Stimulated activated effector memory CD8-positive, alpha-beta T cell treated with anti-CD3 and anti-CD28 coated beads, Interleukin-12 subunit alpha, Interleukin-12 subunit beta, amount 100 ng/mL, for 72 hours (primary cell): Measurements from ENCODE around the gene SCYGR8.
"Not testable (repeated sequence)": the region's sequence is repeated elsewhere in the genome, so short reads cannot be mapped to it uniquely, and the experiment has no call there.

Experiments
- ATAC-seq: fragments of 150-1000 bp; cut with Tn5 transposase; 2 replicates; pipeline ENCODE4 v1.10.0; 2021
- DNase-seq, 2 donors: peaks; one replicate each; pipeline ENCODE4 v3.0.0; 2021 to 2022; ENCODE audit warnings: low spot score in 2 of 2
- H3K27ac Mint-ChIP-seq: one replicate; pipeline ENCODE4 v1.8.0; 2022; ENCODE audit warnings: mild to moderate bottlenecking, mixed read lengths
- H3K36me3 Mint-ChIP-seq: one replicate; pipeline ENCODE4 v1.8.0; 2022; ENCODE audit warnings: mild to moderate bottlenecking, mixed read lengths
- H3K4me1 Mint-ChIP-seq: one replicate; pipeline ENCODE4 v1.8.0; 2022; ENCODE audit warnings: mixed read lengths
- H3K4me3 Mint-ChIP-seq: one replicate; pipeline ENCODE4 v1.8.0; 2022; ENCODE audit warnings: mild to moderate bottlenecking, mixed read lengths
- H3K9me3 Mint-ChIP-seq: one replicate; pipeline ENCODE4 v1.8.0; 2022; ENCODE audit warnings: mixed read lengths

SCYGR8 gene, protein sequence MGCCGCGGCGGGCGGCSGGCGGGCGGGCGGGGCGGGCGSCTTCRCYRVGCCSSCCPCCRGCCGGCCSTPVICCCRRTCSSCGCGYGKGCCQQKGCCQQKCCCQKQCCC

DNA sequence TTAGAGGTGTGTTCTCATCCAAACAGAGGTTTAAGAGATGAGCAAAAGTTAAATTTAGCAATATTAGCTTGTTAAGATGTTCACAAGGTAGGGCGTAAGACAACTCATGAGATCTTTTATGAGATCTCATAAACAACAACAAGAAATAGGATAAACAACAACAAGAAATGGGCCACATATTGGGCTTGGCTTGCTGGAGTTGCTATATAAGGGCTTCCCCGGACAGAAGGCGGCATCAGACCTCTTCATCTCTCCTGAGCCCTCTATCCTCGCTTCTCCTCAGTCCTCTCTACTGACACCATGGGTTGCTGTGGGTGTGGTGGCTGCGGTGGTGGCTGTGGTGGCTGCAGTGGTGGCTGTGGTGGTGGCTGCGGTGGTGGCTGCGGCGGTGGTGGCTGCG lies at the start of gene SCYGR8:
Gene SCYGR8, plus strand, starts transcription at position 301 of the 400 bp plus-strand sequence. Its CDS starts 0 bp downstream, at position 301.
- no peak for ATAC-seq
- Mint-ChIP-seq H3K4me3 (no peak within 1 kb of the TSS), H3K4me1 (no peaks in the 10 kb centered on the region), H3K9me3 (no peaks in the 10 kb centered on the region), H3K27ac (no peak within 1 kb of the TSS), H3K36me3 (no peaks in the 10 kb centered on the region)
- DNase-seq, result no peak

DNA sequence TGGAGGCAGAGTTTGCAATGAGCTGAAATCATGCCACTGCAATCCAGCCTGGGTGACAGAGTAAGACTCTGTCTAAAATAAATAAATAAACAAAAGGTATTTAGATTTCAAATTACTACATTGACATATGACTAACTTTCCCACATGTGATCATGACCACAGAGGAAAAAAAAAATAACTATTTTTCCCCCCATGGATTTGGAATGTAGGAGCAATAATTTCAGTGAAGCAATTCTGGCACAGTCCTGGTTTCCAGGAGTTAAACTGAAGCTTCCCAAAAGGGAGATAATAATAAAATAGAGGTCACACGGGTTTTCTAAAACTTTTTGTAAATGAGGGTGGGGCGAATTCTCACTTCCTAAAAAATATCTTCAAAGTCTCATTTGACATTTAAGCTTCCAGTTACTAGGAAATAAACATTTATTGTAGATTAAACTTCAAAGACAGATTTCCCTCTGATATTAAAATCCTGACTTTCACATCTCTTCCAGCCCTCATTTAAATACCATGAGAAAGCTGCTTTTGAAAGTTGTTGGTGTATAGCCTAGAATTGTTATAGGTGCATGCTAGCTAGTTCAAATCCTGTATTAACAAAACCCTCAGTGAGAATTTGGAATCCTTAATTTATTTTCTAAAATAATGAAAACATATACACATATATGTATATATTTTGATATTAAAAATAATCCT lies 48.6 kb upstream of the SCYGR8 start:
- DNase-seq (no peak), ATAC-seq (no peak)
- Mint-ChIP-seq H3K4me1 (no peaks in the 10 kb centered on the region), H3K4me3 (no peak overlapping the region), H3K9me3 (no peaks in the 10 kb centered on the region), H3K27ac (no peak overlapping the region), H3K36me3 (no peaks in the 10 kb centered on the region)

DNA sequence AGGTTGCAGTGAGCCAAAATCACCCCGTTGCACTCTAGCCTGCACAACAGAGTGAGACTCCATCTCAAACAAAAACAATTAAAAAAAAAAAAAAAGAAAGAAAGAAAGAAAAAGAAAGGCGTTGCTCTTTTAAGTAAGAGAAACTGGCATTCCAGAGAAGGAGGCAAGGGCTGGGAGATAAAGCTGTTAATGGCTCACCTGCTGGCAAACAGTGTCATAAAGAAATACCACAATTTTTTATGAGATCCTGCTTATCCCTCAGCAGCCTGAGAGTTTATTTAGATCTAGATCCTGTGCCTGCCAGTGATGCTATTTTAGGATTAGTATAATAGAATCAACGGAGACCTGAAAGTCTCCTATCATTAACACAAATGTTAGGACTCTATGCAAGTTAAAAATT lies 44.1 kb upstream of the SCYGR8 start:
- Mint-ChIP-seq H3K9me3 (no peaks in the 10 kb centered on the region), H3K4me1 (no peaks in the 10 kb centered on the region), H3K27ac (no peak overlapping the region), H3K4me3 (no peak overlapping the region), H3K36me3 (no peaks in the 10 kb centered on the region)
- no peak for DNase-seq
- ATAC-seq, result no peak

DNA sequence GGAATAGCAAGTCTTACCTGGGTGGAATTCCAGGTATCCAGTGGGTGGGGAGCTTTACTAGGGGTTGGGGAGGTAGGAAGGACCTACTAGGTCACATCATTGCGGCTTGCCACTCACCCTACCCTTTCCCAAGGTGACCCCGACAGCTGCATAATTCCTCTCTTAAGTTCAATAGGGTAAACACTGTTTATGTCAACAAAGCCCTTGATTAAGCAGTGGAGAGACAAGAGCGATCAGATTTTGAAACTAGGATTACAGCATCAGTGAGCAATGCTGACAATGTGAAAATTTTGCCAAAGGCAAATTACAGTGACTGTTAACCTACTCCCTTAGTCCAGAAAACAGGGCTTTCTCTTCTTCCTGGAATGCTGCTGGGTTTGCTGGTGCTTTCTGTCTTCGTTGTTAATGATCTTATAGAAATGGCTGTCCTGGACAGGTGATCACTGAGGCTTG lies 42.4 kb upstream of the SCYGR8 start:
- no peak overlapping the region for H3K27ac Mint-ChIP-seq
- H3K4me1 Mint-ChIP-seq, result no peaks in the 10 kb centered on the region
- no peak for ATAC-seq
- no peak for DNase-seq
- no peaks in the 10 kb centered on the region for H3K9me3 Mint-ChIP-seq
- H3K36me3 Mint-ChIP-seq, result no peaks in the 10 kb centered on the region
- no peak overlapping the region for H3K4me3 Mint-ChIP-seq

DNA sequence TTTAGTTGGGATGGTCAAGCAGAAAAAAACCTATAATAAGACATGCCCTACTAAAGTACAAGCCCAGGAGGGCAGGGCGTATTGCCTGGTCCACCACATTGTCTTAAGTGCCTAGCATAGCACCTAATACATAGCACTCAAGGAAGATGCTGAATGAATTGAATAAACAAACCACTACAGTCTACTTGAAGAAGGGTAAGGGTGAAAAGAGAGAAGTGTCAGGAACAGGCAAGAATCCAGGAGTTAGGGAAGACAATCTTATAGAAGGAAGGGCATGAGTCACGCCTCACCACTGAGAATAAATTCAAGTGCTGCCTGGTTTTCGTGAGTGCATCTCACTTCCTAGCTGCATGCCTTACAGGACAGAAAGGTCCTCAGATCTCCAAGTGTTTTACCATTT lies 41.7 kb upstream of the SCYGR8 start:
- ATAC-seq (no peak), DNase-seq (no peak)
- H3K4me1 Mint-ChIP-seq, result no peaks in the 10 kb centered on the region

DNA sequence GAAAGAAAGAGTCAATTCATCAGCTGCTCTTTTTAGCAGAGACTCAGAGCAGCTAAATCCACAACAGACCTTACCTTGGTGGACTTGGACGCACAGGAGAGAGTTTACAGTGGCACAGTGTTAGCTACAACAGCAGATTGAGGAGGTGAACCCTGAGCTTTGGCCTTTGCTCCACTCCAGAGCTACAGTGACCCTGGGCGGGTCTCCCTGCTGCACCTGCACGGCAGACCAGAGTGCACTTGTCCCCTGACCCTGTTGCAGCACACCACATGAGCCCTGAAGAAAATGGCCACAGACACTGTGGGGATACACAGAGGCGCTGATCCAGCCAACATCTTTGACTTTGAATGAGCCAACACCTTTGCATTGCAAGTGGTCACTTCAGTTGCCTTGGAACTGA lies 38.8 kb upstream of the SCYGR8 start:
- no peak for DNase-seq
- H3K4me1 Mint-ChIP-seq, result no peaks in the 10 kb centered on the region
- no peak overlapping the region for H3K27ac Mint-ChIP-seq
- no peak overlapping the region for H3K4me3 Mint-ChIP-seq
- ATAC-seq, result no peak
- no peaks in the 10 kb centered on the region for H3K9me3 Mint-ChIP-seq
- H3K36me3 Mint-ChIP-seq, result no peaks in the 10 kb centered on the region

More for the DNA sequence above, 41.7 kb upstream of the SCYGR8 start:
- Mint-ChIP-seq H3K4me3 (no peak overlapping the region), H3K9me3 (no peaks in the 10 kb centered on the region), H3K27ac (no peak overlapping the region), H3K36me3 (no peaks in the 10 kb centered on the region)

DNA sequence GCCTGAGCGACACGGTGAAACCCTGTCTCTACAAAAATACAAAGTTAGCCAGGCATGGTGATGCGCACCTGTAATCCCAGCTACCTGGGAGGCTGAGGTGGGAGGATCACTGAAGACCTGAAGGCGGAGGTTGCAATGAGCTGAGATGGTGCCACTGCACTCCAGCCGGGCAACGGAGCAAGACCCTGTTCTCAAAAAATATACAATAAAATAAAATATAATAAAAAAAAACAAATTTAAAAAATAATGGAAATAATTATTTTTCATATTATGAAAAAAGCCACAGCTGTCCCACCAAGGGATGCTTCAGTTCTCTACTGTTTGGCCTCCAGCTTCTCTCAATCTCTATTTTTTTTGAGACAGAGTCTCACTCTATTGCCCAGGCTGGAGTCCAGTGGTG lies 38.3 kb upstream of the SCYGR8 start:
- H3K27ac Mint-ChIP-seq, result no peak overlapping the region
- no peaks in the 10 kb centered on the region for H3K4me1 Mint-ChIP-seq
- no peaks in the 10 kb centered on the region for H3K36me3 Mint-ChIP-seq
- H3K9me3 Mint-ChIP-seq, result no peaks in the 10 kb centered on the region
- ATAC-seq (no peak), DNase-seq (no peak)
- H3K4me3 Mint-ChIP-seq, result no peak overlapping the region

DNA sequence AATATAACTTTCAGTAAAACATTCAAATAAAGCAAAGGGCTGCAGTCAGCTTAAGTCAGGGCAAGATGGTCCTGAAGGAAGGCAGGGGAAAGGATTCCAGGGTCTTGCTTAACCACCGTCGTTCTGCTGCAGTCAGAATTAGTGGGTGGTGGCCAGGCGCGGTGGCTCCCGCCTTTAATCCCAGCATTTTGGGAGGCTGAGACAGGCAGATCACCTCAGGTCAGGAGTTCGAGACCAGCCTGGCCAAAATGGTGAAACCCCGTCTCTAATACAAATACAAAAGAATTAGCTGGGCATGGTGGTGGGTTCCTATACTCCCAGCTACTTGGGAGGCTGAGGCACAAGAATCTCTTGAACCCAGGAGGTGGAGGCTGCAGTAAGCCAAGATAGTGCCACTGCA lies 34.7 kb upstream of the SCYGR8 start:
- Mint-ChIP-seq H3K4me1 (no peaks in the 10 kb centered on the region), H3K36me3 (no peaks in the 10 kb centered on the region), H3K27ac (no peak overlapping the region), H3K9me3 (no peaks in the 10 kb centered on the region), H3K4me3 (no peak overlapping the region)
- ATAC-seq, result no peak
- DNase-seq, result no peak

DNA sequence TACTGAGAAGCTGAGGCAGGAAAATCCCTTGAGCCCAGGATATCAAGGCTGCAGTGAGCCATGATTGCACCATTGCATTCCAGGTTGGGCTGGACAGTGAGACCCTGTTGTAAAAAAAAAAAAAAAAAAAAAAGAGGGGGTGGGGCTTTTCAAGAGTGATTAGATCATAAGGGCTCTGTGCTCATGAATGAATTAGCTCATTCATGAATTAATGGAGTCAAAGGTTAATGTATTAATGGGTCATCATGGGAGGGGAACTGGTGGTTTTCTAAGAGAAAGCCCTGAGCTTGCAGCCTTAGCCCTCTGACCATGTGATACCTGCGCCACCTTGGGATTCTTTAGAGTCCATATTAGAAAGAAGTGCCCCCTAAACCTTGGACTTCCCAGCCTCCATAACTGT lies 32.4 kb upstream of the SCYGR8 start:
- ATAC-seq (no peak), DNase-seq (no peak)
- H3K27ac Mint-ChIP-seq, result no peak overlapping the region
- no peaks in the 10 kb centered on the region for H3K9me3 Mint-ChIP-seq
- H3K4me1 Mint-ChIP-seq, result no peaks in the 10 kb centered on the region
- no peak overlapping the region for H3K4me3 Mint-ChIP-seq
- H3K36me3 Mint-ChIP-seq, result no peaks in the 10 kb centered on the region

DNA sequence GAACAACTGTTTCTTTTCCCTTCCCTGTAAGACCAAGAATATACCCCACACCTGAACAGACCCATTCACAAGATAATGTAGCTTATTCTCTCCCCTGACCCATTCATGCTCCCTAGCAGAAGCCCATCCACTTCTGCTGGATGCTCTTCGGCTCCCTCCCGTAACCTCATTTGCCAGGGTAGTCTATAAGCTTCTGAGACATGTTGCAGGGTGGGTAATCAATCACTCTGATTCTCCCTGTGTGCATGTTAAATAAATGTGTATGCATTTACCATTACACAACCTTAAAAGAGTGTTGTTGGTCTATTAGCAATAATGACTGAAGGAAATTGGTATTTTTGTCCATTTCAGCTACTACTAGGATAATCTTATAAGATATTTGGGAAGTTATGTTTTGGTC lies 29.2 kb upstream of the SCYGR8 start:
- H3K27ac Mint-ChIP-seq, result no peak overlapping the region
- no peaks in the 10 kb centered on the region for H3K9me3 Mint-ChIP-seq
- H3K36me3 Mint-ChIP-seq, result no peaks in the 10 kb centered on the region
- ATAC-seq (no peak), DNase-seq (no peak)
- no peaks in the 10 kb centered on the region for H3K4me1 Mint-ChIP-seq
- no peak overlapping the region for H3K4me3 Mint-ChIP-seq

DNA sequence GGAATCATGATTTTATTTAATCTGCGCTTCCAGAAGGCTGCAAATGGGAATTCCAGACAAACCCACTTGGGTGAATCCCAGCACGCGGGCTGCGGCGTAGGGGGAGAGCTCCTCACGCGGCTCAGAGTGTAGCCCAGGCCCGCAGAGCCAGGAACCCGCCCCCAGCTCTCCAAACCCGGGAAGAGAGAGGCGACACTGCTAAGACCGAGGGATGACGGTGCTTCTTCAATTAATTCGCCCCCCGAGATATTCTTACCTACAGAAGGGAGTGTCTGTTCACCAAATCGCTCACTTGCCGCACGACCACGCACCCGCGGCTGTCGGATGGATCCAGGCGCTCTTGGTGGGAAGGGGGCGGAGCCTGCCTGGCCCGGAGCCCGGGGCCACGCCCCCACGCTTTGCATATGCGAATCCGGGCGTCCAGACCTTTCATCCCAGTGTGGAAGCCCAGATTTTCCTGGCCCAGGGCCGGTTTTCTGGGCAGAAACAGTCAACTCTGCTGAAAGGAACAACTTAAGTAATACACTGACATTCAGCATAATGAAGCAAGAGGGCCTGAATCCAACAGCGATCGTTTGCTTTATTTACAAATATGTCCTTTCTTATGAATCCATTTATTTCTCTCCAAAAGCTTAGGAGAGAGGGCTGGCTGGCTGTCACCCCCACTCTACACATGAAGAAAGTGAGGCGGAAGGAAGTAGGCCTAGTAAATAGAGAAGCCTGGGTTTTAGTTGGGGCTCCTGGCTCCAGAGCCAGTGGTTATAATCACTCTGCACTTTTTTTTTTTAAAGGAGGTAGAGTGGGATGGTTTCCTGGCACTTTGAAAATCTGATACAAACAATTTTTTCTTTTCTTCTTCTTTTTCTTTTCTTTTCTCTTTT lies 27.8 kb upstream of the SCYGR8 start, which contains the start of gene SLC19A3:
Gene SLC19A3, minus strand, starts transcription at position 342 of the 881 bp plus-strand sequence. CDS start 15,710 bp downstream, outside the sequence.
- Mint-ChIP-seq H3K9me3 (no peaks in the 10 kb centered on the region), H3K4me1 (no peaks in the 10 kb centered on the region), H3K4me3 (peak within 1 kb of the TSS; percentile 28), H3K27ac (no peak within 1 kb of the TSS), H3K36me3 (no peaks in the 10 kb centered on the region)
- DNase-seq (no peak), ATAC-seq (no peak)

DNA sequence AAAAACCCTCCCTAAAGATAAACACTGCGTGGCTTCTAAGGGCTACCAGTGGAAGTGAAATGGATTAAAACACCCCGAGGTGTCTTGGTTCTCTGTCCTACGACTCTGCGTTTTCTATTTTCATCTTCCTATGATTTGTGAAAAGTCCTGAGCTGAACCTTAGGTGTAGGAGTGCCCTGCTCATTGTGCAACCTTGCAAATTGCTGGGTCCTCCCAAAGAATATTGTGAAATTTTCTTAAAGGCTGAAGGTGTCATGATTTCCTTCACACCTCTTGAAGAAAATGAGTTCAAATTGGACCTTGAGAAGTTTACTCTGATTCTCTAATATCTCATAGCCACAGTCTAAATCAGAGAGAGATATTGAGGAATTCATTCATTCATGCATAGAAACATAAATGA lies 26.1 kb upstream of the SCYGR8 start:
- DNase-seq (no peak), ATAC-seq (no peak)
- Mint-ChIP-seq H3K4me3 (no peak overlapping the region), H3K9me3 (no peaks in the 10 kb centered on the region), H3K36me3 (no peaks in the 10 kb centered on the region), H3K27ac (no peak overlapping the region), H3K4me1 (no peaks in the 10 kb centered on the region)

DNA sequence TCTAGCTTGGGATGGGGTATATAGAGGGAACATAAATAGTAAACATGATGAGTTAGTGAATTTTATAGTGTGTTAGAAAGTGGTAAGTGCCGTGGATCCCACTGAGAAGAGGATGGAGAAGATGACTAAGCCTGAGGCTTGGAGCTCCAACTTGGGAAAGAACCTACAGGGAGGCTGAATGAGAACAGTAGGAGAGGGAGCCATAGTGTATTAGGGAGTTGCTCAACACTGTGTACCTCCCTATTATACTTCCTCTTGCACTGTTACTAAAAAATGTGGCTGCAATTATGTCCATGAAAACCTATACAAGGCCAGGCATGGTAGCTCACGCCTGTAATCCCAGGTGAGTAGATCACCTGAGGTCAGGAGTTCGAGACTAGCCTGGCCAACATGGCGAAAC lies 25.0 kb upstream of the SCYGR8 start:
- Mint-ChIP-seq H3K4me3 (no peak overlapping the region), H3K27ac (no peak overlapping the region), H3K36me3 (no peaks in the 10 kb centered on the region), H3K4me1 (no peaks in the 10 kb centered on the region), H3K9me3 (no peaks in the 10 kb centered on the region)
- no peak for ATAC-seq
- DNase-seq, result no peak

DNA sequence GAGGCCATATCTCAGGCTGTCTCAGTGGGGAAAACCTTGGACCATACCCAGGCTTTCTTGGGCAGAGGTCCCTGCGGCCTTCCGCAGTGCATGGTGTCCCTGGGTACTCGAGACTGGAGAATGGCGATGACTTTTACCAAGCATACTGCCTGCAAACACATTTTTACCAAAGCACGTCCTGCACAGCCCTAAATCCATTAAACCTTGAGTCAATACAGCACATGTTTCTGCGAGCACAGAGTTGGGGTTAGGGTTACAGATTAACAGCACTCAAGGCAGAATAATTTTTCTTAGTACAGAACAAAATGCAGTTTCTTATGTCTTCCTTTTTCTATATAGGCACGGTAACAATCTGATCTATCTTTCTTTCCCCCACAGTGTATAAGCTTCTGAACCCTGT lies 22.9 kb upstream of the SCYGR8 start:
- not testable (repeated sequence) for H3K4me3 Mint-ChIP-seq, DNase-seq, H3K4me1 Mint-ChIP-seq

DNA sequence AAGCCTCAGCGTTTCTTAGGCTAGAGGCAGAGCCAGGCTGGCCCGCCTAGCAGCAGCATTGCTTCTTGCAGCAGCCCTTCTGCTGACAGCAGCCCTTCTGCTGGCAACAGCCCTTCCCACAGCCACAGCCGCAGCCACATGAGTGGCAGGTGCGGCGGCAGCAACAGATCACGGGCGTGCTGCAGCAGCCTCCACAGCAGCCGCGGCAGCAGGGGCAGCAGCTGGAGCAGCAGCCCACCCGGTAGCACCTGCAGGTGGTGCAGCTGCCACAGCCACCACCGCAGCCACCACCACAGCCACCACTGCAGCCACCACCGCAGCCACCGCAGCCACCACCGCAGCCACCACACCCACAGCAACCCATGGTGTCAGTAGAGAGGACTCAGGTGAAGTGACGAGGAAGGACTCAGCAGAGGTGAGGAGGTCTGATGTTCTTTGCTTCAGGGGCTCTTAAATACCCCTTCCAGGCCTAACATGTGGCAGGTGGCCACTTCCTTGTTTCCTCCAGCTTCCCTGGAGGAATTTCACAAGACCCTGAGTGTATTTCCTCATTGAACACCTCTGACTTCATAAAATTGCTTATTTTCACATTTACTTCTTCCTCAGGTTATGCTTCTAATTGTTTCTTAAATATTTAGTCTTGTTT lies 21.2 kb upstream of the SCYGR8 start, which contains the start of gene SCYGR6:
Gene SCYGR6, minus strand, starts transcription at position 364 of the 646 bp plus-strand sequence. Its CDS starts 0 bp downstream, at position 364.
- no peak for ATAC-seq
- H3K27ac Mint-ChIP-seq, result no peak within 1 kb of the TSS
- H3K4me1 Mint-ChIP-seq, result no peaks in the 10 kb centered on the region
- DNase-seq, result no peak
- no peak within 1 kb of the TSS for H3K4me3 Mint-ChIP-seq
- H3K36me3 Mint-ChIP-seq, result no peaks in the 10 kb centered on the region
- H3K9me3 Mint-ChIP-seq, result no peaks in the 10 kb centered on the region

More for the DNA sequence above, 22.9 kb upstream of the SCYGR8 start:
- H3K36me3 Mint-ChIP-seq, ATAC-seq, H3K9me3 Mint-ChIP-seq, H3K27ac Mint-ChIP-seq: not testable (repeated sequence)
